CD14-positive monocyte (primary cell): Measurements from ENCODE around the gene WDPCP. TPM values are rescaled to one million over a fixed set of nuclear protein-coding genes. Genes with fewer than 3 reads are reported as not detected.

Experiments used
- DNase-seq, 3 donors: peaks; one replicate each; pipeline ENCODE4 v3.0.0-alpha.2; 2011 to 2022
- H2AFZ ChIP-seq: 2 replicates; pipeline ENCODE4 v1.6.0; 2012; ENCODE audit warnings: mild to moderate bottlenecking, low read depth, low read length, inconsistent platforms; ENCODE audit not compliant: insufficient read depth, poor library complexity, severe bottlenecking
- H3K27ac ChIP-seq, 2 donors: 1 replicate in 1 of 2; 2 replicates in 1 of 2; pipeline ENCODE4 v1.5.1; 2012 to 2013; ENCODE audit warnings: low read length in 2 of 2, control low read depth in 1 of 2, inconsistent platforms in 1 of 2, low read depth in 1 of 2, mild to moderate bottlenecking in 1 of 2
- H3K27me3 ChIP-seq, 2 donors: one replicate each; pipeline versions ENCODE4 v1.6.0 to v1.6.1; 2011 to 2013; ENCODE audit warnings: low read length in 2 of 2; ENCODE audit not compliant: control insufficient read depth in 2 of 2, insufficient read depth in 2 of 2
- H3K36me3 ChIP-seq, 2 donors: replicated peaks in 1 of 2; 1 replicate in 1 of 2; 2 replicates in 1 of 2; pipeline versions ENCODE4 v1.5.1 to v1.6.1; 2012 to 2013; ENCODE audit warnings: low read length in 2 of 2, control low read depth in 1 of 2, inconsistent platforms in 1 of 2, mild to moderate bottlenecking in 1 of 2; ENCODE audit not compliant: insufficient read depth in 2 of 2, control insufficient read depth in 1 of 2
- H3K4me1 ChIP-seq, 2 donors: 1 replicate in 1 of 2; 2 replicates in 1 of 2; pipeline versions ENCODE4 v1.5.1 to v1.6.1; 2012 to 2013; ENCODE audit warnings: low read length in 2 of 2, control low read depth in 1 of 2, inconsistent platforms in 1 of 2, mild to moderate bottlenecking in 1 of 2, moderate library complexity in 1 of 2; ENCODE audit not compliant: insufficient read depth in 2 of 2, control insufficient read depth in 1 of 2
- H3K4me2 ChIP-seq: replicated peaks from 2 replicates; pipeline ENCODE3; 2012; ENCODE audit warnings: low read length, moderate library complexity, mild to moderate bottlenecking; ENCODE audit not compliant: poor library complexity, severe bottlenecking; ENCODE audit errors: extremely low read depth
- H3K4me3 ChIP-seq, 3 experiments: fragments of 200-600 bp in 1 of 3; sonication (generic) in 1 of 3; replicated peaks in 1 of 3; 1 replicate in 2 of 3; 2 replicates in 1 of 3; pipeline ENCODE4 v1.5.1; 2011 to 2013; ENCODE audit warnings: low read length in 3 of 3, mild to moderate bottlenecking in 3 of 3, control low read depth in 2 of 3, low read depth in 2 of 3, inconsistent platforms in 1 of 3, moderate library complexity in 1 of 3
- H3K79me2 ChIP-seq: 2 replicates; pipeline ENCODE4 v1.6.0; 2012; ENCODE audit warnings: mild to moderate bottlenecking, control low read depth, inconsistent platforms, low read length, moderate library complexity; ENCODE audit not compliant: insufficient read depth
- H3K9ac ChIP-seq: 2 replicates; pipeline ENCODE4 v1.6.0; 2017; ENCODE audit warnings: low read length, mild to moderate bottlenecking; ENCODE audit not compliant: insufficient read depth, poor library complexity, severe bottlenecking
- H3K9me3 ChIP-seq, 2 donors: replicated peaks in 1 of 2; 1 replicate in 1 of 2; 2 replicates in 1 of 2; pipeline versions ENCODE4 v1.5.1 to v1.6.1; 2012 to 2013; ENCODE audit warnings: low read length in 2 of 2, control low read depth in 1 of 2; ENCODE audit not compliant: control insufficient read depth in 1 of 2, insufficient read depth in 1 of 2
- H4K20me1 ChIP-seq: 2 replicates; pipeline ENCODE4 v1.6.0; 2012; ENCODE audit warnings: mild to moderate bottlenecking, low read length, control low read depth, moderate library complexity; ENCODE audit not compliant: insufficient read depth
- H3K27ac Mint-ChIP-seq, 7 donors: one replicate each; pipeline ENCODE4 v1.8.0; 2020; ENCODE audit warnings: mild to moderate bottlenecking in 7 of 7, mixed read lengths in 7 of 7, moderate library complexity in 6 of 7, inconsistent platforms in 2 of 7
- H3K27me3 Mint-ChIP-seq, 3 donors: one replicate each; pipeline ENCODE4 v1.8.0; 2021 to 2022; ENCODE audit warnings: low read depth in 3 of 3, mild to moderate bottlenecking in 3 of 3, mixed read lengths in 3 of 3, moderate library complexity in 3 of 3, inconsistent platforms in 1 of 3
- H3K36me3 Mint-ChIP-seq, 2 donors: one replicate each; pipeline ENCODE4 v1.8.0; 2020; ENCODE audit warnings: mixed read lengths in 2 of 2, inconsistent platforms in 1 of 2, mild to moderate bottlenecking in 1 of 2
- H3K4me1 Mint-ChIP-seq: one replicate; pipeline ENCODE4 v1.8.0; 2020; ENCODE audit warnings: mild to moderate bottlenecking, mixed read lengths
- H3K4me3 Mint-ChIP-seq, 2 donors: one replicate each; pipeline ENCODE4 v1.8.0; 2020; ENCODE audit warnings: mild to moderate bottlenecking in 2 of 2, mixed read lengths in 2 of 2, moderate library complexity in 1 of 2
- H3K9me3 Mint-ChIP-seq, 7 donors: one replicate each; pipeline ENCODE4 v1.8.0; 2020 to 2022; ENCODE audit warnings: mixed read lengths in 7 of 7, mild to moderate bottlenecking in 6 of 7, moderate library complexity in 6 of 7, inconsistent platforms in 2 of 7
- WGBS: methylation state at CpG from one replicate; pipeline ENCODE4 v1.1.5; 2013; ENCODE audit warnings: missing lambda C conversion rate; ENCODE audit not compliant: insufficient coverage; 5-methylcytosine and 5-hydroxymethylcytosine counted together
- intact Hi-C, 2 donors: fragments of 100-400 bp; cut with micrococcal nuclease; formaldehyde crosslinking; loops; one replicate each; pipeline versions ENCODE4 v1.15.0 to v1.15.1; 2023
- polyA plus RNA-seq, 3 donors: library from polyadenylated mRNA; depleted of rRNA in 1 of 3; unstranded in 2 of 3; stranded (reverse) in 1 of 3; fragments of 300-500 nt in 2 of 3; fragments of >200 nt in 1 of 3; fragmentation: Illumina TruSeq in 2 of 3; gene quantifications; 1 replicate in 2 of 3; 2 replicates in 1 of 3; pipeline ENCODE4 v1.2.3, GENCODE V29; 2012 to 2021
- TF ChIP-seq, protein P1 (sequence below): fragments of 200-600 bp; IDR thresholded peaks from one replicate; pipeline ENCODE4 v1.8.0; 2022; ENCODE audit warnings: antibody characterized with exemption, mild to moderate bottlenecking

Gene WDPCP
- polyA plus RNA-seq, 3 donors = 3.3 to 5.2 (median 3.7) TPM

DNA sequence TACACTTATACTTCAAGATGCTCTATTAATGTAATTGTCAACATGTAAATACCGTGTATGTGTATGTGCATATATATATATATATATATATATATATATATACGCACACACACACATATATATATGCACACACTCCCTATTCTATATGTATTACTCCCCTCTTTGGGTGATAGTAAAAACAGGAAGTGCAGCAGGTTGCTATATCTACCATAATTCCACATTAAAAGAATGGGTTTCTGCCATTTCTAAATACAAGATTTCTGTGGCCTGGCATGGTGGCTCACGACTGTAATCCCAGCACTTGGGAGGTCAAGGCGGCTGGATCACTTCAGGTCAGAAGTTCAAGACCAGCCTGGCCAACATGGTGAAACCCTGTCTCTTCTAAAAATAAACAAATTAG, 460.7 kb downstream of the WDPCP start:
- no peaks in the 10 kb centered on the region for H3K27me3 ChIP-seq
- 100% methylated on average over 1 of the region's 4 CpGs for WGBS

DNA sequence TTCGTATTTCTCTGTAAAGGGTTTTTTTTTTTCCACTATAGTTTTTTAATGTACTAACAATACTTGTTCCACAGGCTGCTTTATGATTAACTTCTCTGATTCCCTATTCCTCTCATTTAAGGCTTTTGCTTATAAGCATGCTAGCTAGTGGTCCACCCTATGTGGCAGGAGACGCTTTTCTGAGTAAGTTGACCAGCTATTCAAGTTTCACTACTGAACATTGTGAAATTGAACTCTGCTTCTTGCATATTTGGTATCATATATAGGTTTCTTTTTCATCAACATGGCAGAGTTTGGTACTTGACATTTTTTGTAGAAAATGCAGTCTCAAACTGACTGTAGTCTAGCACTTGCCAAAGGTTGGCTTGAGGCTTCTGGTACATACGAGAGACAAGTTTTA, 463.4 kb downstream of the WDPCP start:
- no peaks in the 10 kb centered on the region for H3K36me3 Mint-ChIP-seq
- Histone ChIP-seq H3K4me2 (peak overlapping the region; percentile 24), H3K9ac (no peak overlapping the region), H4K20me1 (no peaks in the 10 kb centered on the region), H3K36me3 (no peaks in the 10 kb centered on the region), H3K27ac (no peak overlapping the region), H3K27me3 (no peaks in the 10 kb centered on the region), H3K79me2 (no peaks in the 10 kb centered on the region), H3K4me3 (no peak overlapping the region), H2AFZ (no peak overlapping the region), H3K9me3 (no peaks in the 10 kb centered on the region), H3K4me1 (peaks cover 7 to 14% of the 10 kb centered on the region in 2 donors)
- no peak for DNase-seq
- H3K27me3 Mint-ChIP-seq = peaks cover 0 to 2% (median 0%) of the 10 kb centered on the region in 3 donors
- H3K4me3 Mint-ChIP-seq = no peak overlapping the region
- peaks cover 14% of the 10 kb centered on the region for H3K4me1 Mint-ChIP-seq
- H3K9me3 Mint-ChIP-seq = peaks cover 0 to 8% (median 5%) of the 10 kb centered on the region in 7 donors
- H3K27ac Mint-ChIP-seq = peak overlapping the region in 1 of 7 donors; percentile 18
- TF ChIP-seq, protein P1, sequence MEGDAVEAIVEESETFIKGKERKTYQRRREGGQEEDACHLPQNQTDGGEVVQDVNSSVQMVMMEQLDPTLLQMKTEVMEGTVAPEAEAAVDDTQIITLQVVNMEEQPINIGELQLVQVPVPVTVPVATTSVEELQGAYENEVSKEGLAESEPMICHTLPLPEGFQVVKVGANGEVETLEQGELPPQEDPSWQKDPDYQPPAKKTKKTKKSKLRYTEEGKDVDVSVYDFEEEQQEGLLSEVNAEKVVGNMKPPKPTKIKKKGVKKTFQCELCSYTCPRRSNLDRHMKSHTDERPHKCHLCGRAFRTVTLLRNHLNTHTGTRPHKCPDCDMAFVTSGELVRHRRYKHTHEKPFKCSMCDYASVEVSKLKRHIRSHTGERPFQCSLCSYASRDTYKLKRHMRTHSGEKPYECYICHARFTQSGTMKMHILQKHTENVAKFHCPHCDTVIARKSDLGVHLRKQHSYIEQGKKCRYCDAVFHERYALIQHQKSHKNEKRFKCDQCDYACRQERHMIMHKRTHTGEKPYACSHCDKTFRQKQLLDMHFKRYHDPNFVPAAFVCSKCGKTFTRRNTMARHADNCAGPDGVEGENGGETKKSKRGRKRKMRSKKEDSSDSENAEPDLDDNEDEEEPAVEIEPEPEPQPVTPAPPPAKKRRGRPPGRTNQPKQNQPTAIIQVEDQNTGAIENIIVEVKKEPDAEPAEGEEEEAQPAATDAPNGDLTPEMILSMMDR = no peak
- intact Hi-C loops = no loop called here
- no CpG with 5 or more reads among the region's 3 CpGs for WGBS

More for the DNA sequence above, 460.7 kb downstream of the WDPCP start:
- no peak for DNase-seq
- peaks cover 2 to 3% of the 10 kb centered on the region in 2 donors for H3K9me3 ChIP-seq
- TF ChIP-seq, protein P1 = no peak
- H3K9ac ChIP-seq = no peak overlapping the region
- H3K4me1 Mint-ChIP-seq = peaks cover 16% of the 10 kb centered on the region
- H3K9me3 Mint-ChIP-seq = peaks cover 6 to 20% (median 12%) of the 10 kb centered on the region in 7 donors
- no peaks in the 10 kb centered on the region for H3K36me3 Mint-ChIP-seq
- no peak overlapping the region for H3K27ac Mint-ChIP-seq
- H2AFZ ChIP-seq = no peak overlapping the region
- intact Hi-C loops = no loop called here
- H3K36me3 ChIP-seq = no peaks in the 10 kb centered on the region
- no peak overlapping the region for H3K4me3 ChIP-seq
- no peak overlapping the region for H3K4me3 Mint-ChIP-seq
- peaks cover 7 to 14% of the 10 kb centered on the region in 2 donors for H3K4me1 ChIP-seq
- H3K4me2 ChIP-seq = no peak overlapping the region
- H3K27me3 Mint-ChIP-seq = peaks cover 0 to 2% (median 0%) of the 10 kb centered on the region in 3 donors
- H3K79me2 ChIP-seq = no peaks in the 10 kb centered on the region
- no peak overlapping the region for H3K27ac ChIP-seq
- no peaks in the 10 kb centered on the region for H4K20me1 ChIP-seq
